OCI-LY7 (cell line): ENCODE measurements around the gene CACNA1B. TPM values are rescaled to one million over a fixed set of nuclear protein-coding genes. Genes with fewer than 3 reads are reported as not detected.

ENCODE experiments used
- BruUV-seq: library from RNA; stranded (reverse); fragments of 400-500 nt; replicated peaks from 2 replicates; lab custom pipeline; 2021; lab: Mats Ljungman, UMichigan
- CTCF ChIA-PET: fragments of 300-600 bp; sonication (Branson Sonifier 250); formaldehyde crosslinking; loops from one replicate; lab custom pipeline; 2022; ENCODE audit warnings: antibody characterized with exemption; ENCODE audit not compliant: unreplicated experiment; lab: Charles Lee
- POLR2A ChIA-PET: fragments of 300-600 bp; sonication (Branson Sonifier 250); formaldehyde crosslinking; loops from one replicate; lab custom pipeline; 2022; ENCODE audit warnings: antibody characterized with exemption; lab: Charles Lee
- DNase-seq: peaks from one replicate; pipeline ENCODE4 v3.0.0-alpha.2; 2015; ENCODE audit warnings: low spot score
- H2AFZ ChIP-seq: fragments of 200-600 bp; sonication (generic), shearing (Covaris generic); 2 replicates; pipeline ENCODE4 v1.6.1; 2014; ENCODE audit warnings: mild to moderate bottlenecking, antibody characterized with exemption, low read length, moderate library complexity
- H3K27ac ChIP-seq: fragments of 200-600 bp; sonication (generic); 2 replicates; pipeline ENCODE4 v1.5.1; 2014; ENCODE audit warnings: mixed run types, low read depth, mild to moderate bottlenecking, moderate library complexity, low read length, inconsistent platforms; ENCODE audit not compliant: poor library complexity, severe bottlenecking
- H3K36me3 ChIP-seq: fragments of 200-600 bp; sonication (generic); 2 replicates; pipeline ENCODE4 v1.6.1; 2014; ENCODE audit warnings: mild to moderate bottlenecking, antibody characterized with exemption, low read length, moderate library complexity, mixed read lengths; ENCODE audit not compliant: insufficient read depth
- H3K4me1 ChIP-seq: fragments of 200-600 bp; sonication (generic); 2 replicates; pipeline ENCODE4 v1.5.1; 2014; ENCODE audit warnings: mild to moderate bottlenecking, low read length; ENCODE audit not compliant: insufficient read depth, poor library complexity, severe bottlenecking
- H3K4me2 ChIP-seq: fragments of 200-600 bp; sonication (generic); 2 replicates; pipeline ENCODE4 v1.6.1; 2014; ENCODE audit warnings: mild to moderate bottlenecking, low read length
- H3K4me3 ChIP-seq: fragments of 200-600 bp; sonication (generic); 2 replicates; pipeline ENCODE4 v1.5.1; 2014; ENCODE audit warnings: mild to moderate bottlenecking, low read depth, low read length; ENCODE audit not compliant: poor library complexity, severe bottlenecking
- H3K79me2 ChIP-seq: fragments of 200-600 bp; sonication (generic); 2 replicates; pipeline ENCODE4 v1.6.1; 2016; ENCODE audit warnings: low read depth, mild to moderate bottlenecking, low read length, moderate library complexity, mixed read lengths; ENCODE audit not compliant: insufficient read depth
- H3K9me2 ChIP-seq: fragments of 200-600 bp; sonication (generic); 2 replicates; pipeline ENCODE4 v1.6.1; 2016; ENCODE audit warnings: mild to moderate bottlenecking, low read length, mixed read lengths; ENCODE audit not compliant: insufficient read depth
- H3K9me3 ChIP-seq: fragments of 200-600 bp; sonication (generic); 2 replicates; pipeline ENCODE4 v1.6.1; 2014; ENCODE audit warnings: mild to moderate bottlenecking, mixed run types, low read length, mixed read lengths
- H4K20me1 ChIP-seq: fragments of 200-600 bp; sonication (generic); 2 replicates; pipeline ENCODE4 v1.6.1; 2014; ENCODE audit warnings: mild to moderate bottlenecking, antibody characterized with exemption, low read length, moderate library complexity, mixed read lengths; ENCODE audit not compliant: insufficient read depth
- CTCF ChIP-seq: fragments of 200-600 bp; sonication (generic); conservative IDR thresholded peaks from 2 replicates; pipeline ENCODE4 v1.5.1; 2014; ENCODE audit warnings: mild to moderate bottlenecking, antibody characterized with exemption, low read length, moderate library complexity, mixed read lengths
- EZH2phosphoT487 ChIP-seq: fragments of 200-600 bp; sonication (generic); IDR thresholded peaks from 2 replicates; pipeline ENCODE4 v1.6.1; 2018; ENCODE audit warnings: low read depth, borderline replicate concordance, mild to moderate bottlenecking, mixed run types, antibody characterized with exemption, low read length, moderate library complexity, mixed read lengths
- intact Hi-C: fragments of 100-400 bp; cut with micrococcal nuclease; formaldehyde crosslinking; loops from one replicate; pipeline ENCODE4 v1.10.0; 2022; ENCODE audit not compliant: unreplicated experiment
- total RNA-seq, 2 experiments: library from RNA; depleted of rRNA in 1 of 2; stranded (reverse); fragments of >200 nt in 1 of 2; shearing (Covaris generic) in 1 of 2; gene quantifications; 2 replicates each; pipeline ENCODE4 v1.2.3, GENCODE V29; 2014 to 2022

Gene CACNA1B
- total RNA-seq, 2 experiments from 2014 or later, result not detected

DNA sequence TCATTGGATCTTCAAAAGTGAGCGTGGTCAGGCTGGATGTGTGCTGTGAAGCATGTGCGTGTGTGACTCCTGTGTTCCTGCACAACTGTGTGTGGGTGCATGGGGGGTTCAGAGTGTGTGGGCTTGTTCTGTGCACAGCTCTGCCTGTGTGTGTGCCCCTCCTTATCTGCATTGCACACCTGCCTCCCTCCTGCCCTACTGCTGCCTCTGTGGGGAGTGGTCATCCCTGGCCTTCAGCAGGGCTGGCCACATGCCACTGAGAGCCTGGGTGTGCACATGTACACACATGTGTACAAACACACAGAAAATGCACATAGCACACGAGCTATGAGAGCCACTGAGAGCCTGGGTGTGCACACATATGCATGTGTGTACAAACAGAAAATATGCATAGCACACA, 92.1 kb downstream of the CACNA1B start:
- no peaks in the 10 kb centered on the region for H4K20me1 ChIP-seq
- no peaks in the 10 kb centered on the region for H3K9me3 ChIP-seq
- no peaks in the 10 kb centered on the region for H3K36me3 ChIP-seq
- DNase-seq, result no peak
- POLR2A ChIA-PET, result no interaction called here
- no peak overlapping the region for H3K4me2 ChIP-seq
- TF ChIP-seq EZH2phosphoT487, result no peak
- TF ChIP-seq CTCF, result no peak
- no peak overlapping the region for H3K27ac ChIP-seq
- no TSS peak for BruUV-seq
- H3K4me1 ChIP-seq, result no peaks in the 10 kb centered on the region
- H3K79me2 ChIP-seq, result no peaks in the 10 kb centered on the region
- H3K4me3 ChIP-seq, result no peak overlapping the region
- no peaks in the 10 kb centered on the region for H3K9me2 ChIP-seq
- no peak overlapping the region for H2AFZ ChIP-seq
- intact Hi-C loops, result no loop called here
- CTCF ChIA-PET, result no interaction called here

- Histone ChIP-seq H3K9me2 (no peaks in the 10 kb centered on the region), H2AFZ (no peak overlapping the region), H3K79me2 (no peaks in the 10 kb centered on the region), H3K36me3 (no peaks in the 10 kb centered on the region), H3K4me2 (no peak overlapping the region), H4K20me1 (no peaks in the 10 kb centered on the region), H3K4me3 (no peak overlapping the region), H3K27ac (no peak overlapping the region), H3K9me3 (no peaks in the 10 kb centered on the region), H3K4me1 (no peaks in the 10 kb centered on the region)
- DNase-seq, result no peak
- ChIA-PET POLR2A (no interaction called here), CTCF (no interaction called here)
- intact Hi-C loops, result no loop called here
- no TSS peak for BruUV-seq
- TF ChIP-seq CTCF (no peak), EZH2phosphoT487 (no peak)
Observed at GRCh38 chr9:137970098-137970497, 92.5 kb downstream of the CACNA1B start.

GRCh38 chr9:137970686-137971476, 93.3 kb downstream of the CACNA1B start:
- Histone ChIP-seq H3K4me2 (no peak overlapping the region), H3K9me2 (no peaks in the 10 kb centered on the region), H3K4me1 (no peaks in the 10 kb centered on the region), H3K27ac (no peak overlapping the region), H3K36me3 (no peaks in the 10 kb centered on the region), H4K20me1 (no peaks in the 10 kb centered on the region), H3K4me3 (no peak overlapping the region), H3K79me2 (no peaks in the 10 kb centered on the region), H2AFZ (no peak overlapping the region), H3K9me3 (no peaks in the 10 kb centered on the region)
- ChIA-PET POLR2A (no interaction called here), CTCF (no interaction called here)
- no peak for DNase-seq
- TF ChIP-seq CTCF (no peak), EZH2phosphoT487 (no peak)
- no TSS peak for BruUV-seq
- intact Hi-C loops, result no loop called here
